Chondrocyte (in vitro differentiated cells): Measurements from ENCODE around the gene ASXL1. TPM values are rescaled to one million over a fixed set of nuclear protein-coding genes. Genes with fewer than 3 reads are reported as not detected.
"Not testable (repeated sequence)": the region's sequence is repeated elsewhere in the genome, so short reads cannot be mapped to it uniquely, and the experiment has no call there.

Source experiments
- DNase-seq: peaks from one replicate; pipeline ENCODE4 v3.0.0; 2021; ENCODE audit warnings: mixed read lengths, low spot score
- H3K27ac Mint-ChIP-seq: one replicate; pipeline ENCODE4 v1.8.0; 2021; ENCODE audit warnings: mild to moderate bottlenecking, moderate library complexity, mixed read lengths; ENCODE audit not compliant: unreplicated experiment
- H3K27me3 Mint-ChIP-seq: 2 replicates; pipeline ENCODE4 v1.8.0; 2021; ENCODE audit warnings: low read depth, mixed read lengths
- H3K36me3 Mint-ChIP-seq: 2 replicates; pipeline ENCODE4 v1.8.0; 2021; ENCODE audit warnings: low read depth, mixed read lengths
- H3K4me1 Mint-ChIP-seq: 2 replicates; pipeline ENCODE4 v1.8.0; 2021; ENCODE audit warnings: low read depth, mild to moderate bottlenecking, mixed read lengths
- H3K4me3 Mint-ChIP-seq: one replicate; pipeline ENCODE4 v1.8.0; 2021; ENCODE audit warnings: mild to moderate bottlenecking, moderate library complexity, mixed read lengths; ENCODE audit not compliant: unreplicated experiment
- H3K9me3 Mint-ChIP-seq: 2 replicates; pipeline ENCODE4 v1.8.0; 2021; ENCODE audit warnings: low read depth, mixed read lengths
- total RNA-seq: library from RNA; stranded (reverse); gene quantifications from 3 replicates; pipeline ENCODE4 v1.2.1, GENCODE V29; 2021
- TF ChIP-seq, protein P1 (sequence below): fragments of 200-600 bp; sonication (generic); IDR thresholded peaks from 2 replicates; pipeline ENCODE4 v1.5.0; 2021; ENCODE audit warnings: antibody characterized with exemption, mild to moderate bottlenecking, moderate library complexity

The ASXL1 gene
- total RNA-seq, 1 donor from 2014 or later = 92.6 TPM

DNA sequence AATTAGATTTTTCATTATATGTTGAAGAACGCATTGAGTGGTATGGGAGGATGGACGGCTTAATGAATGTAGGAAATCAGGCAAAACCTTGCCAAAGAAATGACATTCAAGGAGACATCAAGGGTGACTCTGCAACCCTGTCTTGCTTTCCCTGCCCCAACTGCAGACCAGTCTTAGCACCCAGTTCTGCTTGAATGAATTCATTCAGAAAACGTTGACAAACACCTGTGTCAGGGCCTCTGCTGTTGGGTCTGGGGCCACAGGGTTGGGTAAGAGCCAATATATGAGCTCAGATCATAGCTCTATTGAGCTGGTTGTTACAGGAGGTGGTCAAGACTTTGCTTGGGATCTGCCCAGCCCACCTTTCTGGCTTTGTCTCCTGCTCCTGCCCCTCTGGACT is 7.7 kb upstream of the ASXL1 start:
- no peaks in the 10 kb centered on the region for H3K9me3 Mint-ChIP-seq
- H3K4me3 Mint-ChIP-seq = no peak overlapping the region
- H3K36me3 Mint-ChIP-seq = peaks cover 2% of the 10 kb centered on the region
- peaks cover 14% of the 10 kb centered on the region for H3K4me1 Mint-ChIP-seq
- TF ChIP-seq, protein P1, sequence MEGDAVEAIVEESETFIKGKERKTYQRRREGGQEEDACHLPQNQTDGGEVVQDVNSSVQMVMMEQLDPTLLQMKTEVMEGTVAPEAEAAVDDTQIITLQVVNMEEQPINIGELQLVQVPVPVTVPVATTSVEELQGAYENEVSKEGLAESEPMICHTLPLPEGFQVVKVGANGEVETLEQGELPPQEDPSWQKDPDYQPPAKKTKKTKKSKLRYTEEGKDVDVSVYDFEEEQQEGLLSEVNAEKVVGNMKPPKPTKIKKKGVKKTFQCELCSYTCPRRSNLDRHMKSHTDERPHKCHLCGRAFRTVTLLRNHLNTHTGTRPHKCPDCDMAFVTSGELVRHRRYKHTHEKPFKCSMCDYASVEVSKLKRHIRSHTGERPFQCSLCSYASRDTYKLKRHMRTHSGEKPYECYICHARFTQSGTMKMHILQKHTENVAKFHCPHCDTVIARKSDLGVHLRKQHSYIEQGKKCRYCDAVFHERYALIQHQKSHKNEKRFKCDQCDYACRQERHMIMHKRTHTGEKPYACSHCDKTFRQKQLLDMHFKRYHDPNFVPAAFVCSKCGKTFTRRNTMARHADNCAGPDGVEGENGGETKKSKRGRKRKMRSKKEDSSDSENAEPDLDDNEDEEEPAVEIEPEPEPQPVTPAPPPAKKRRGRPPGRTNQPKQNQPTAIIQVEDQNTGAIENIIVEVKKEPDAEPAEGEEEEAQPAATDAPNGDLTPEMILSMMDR = no peak
- no peak overlapping the region for H3K27ac Mint-ChIP-seq
- DNase-seq = no peak
- H3K27me3 Mint-ChIP-seq = no peaks in the 10 kb centered on the region

DNA sequence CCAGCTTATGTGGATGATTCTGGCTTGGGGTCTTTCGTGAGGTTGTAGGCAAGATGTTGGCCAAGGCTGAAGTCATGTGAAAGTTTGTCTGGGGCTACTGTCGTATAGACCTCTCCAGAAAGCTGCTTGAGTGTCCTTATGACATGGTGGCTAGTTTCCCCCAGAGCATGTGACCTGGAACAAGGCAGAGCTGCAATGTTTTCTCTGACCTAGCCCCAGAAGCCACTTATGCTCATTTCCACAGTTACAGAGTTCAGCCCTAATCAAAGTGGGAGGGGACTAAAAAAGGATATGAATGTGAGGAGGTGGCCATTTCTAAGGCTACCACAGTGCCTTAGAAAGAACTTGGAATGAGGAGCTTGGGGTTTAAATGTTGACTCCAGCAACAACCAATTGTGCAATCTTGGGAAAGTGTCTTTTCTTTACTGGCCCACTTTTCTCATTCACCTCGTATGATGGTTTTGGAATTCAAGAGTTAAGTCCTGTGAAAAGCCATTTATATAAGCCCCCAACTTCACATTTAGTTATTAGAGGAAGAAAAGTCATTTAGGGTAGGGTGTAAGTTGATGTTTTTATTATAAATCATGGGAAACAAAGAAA is 5.9 kb upstream of the ASXL1 start:
- H3K4me1 Mint-ChIP-seq = peaks cover 29% of the 10 kb centered on the region
- TF ChIP-seq, protein P1 = no peak
- no peak for DNase-seq
- no peak overlapping the region for H3K27ac Mint-ChIP-seq
- peaks cover 2% of the 10 kb centered on the region for H3K36me3 Mint-ChIP-seq
- H3K27me3 Mint-ChIP-seq = no peaks in the 10 kb centered on the region
- H3K9me3 Mint-ChIP-seq = peaks cover 3% of the 10 kb centered on the region
- no peak overlapping the region for H3K4me3 Mint-ChIP-seq

DNA sequence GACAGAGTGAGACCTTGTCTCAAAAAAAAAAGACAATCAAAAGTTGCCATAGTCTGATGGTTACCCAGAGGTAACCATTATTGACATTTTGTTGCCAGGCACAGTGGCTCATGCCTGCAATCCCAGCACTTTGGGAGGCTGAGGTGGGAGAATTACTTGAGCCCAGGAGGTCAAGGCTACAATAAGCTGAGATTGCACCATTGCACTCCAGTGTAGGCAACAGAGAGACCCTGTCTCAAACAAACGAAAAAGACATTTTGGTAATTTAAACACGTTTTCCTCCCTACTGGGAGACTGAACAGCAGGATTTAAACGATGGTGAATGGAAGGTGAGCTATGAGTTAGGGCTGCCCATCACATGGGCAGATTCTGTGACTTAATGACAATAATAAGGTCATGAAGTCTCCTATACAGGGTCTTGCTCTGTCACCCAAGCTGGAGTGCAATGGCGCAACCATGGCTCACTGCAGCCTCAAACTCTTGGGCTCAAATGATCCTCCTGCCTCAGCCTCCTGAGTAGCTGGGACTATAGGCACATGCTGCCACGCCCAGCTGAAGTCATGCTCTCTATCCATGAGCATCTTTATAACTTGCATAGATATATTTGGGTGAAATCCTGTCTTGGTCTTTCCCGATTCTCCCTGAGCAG is 4.2 kb upstream of the ASXL1 start:
- Mint-ChIP-seq H3K9me3 (peaks cover 3% of the 10 kb centered on the region), H3K4me1 (peaks cover 34% of the 10 kb centered on the region), H3K36me3 (peaks cover 2% of the 10 kb centered on the region), H3K27me3 (no peaks in the 10 kb centered on the region), H3K4me3 (no peak overlapping the region), H3K27ac (peak overlapping the region; percentile 14)
- TF ChIP-seq, protein P1 = no peak
- no peak for DNase-seq

DNA sequence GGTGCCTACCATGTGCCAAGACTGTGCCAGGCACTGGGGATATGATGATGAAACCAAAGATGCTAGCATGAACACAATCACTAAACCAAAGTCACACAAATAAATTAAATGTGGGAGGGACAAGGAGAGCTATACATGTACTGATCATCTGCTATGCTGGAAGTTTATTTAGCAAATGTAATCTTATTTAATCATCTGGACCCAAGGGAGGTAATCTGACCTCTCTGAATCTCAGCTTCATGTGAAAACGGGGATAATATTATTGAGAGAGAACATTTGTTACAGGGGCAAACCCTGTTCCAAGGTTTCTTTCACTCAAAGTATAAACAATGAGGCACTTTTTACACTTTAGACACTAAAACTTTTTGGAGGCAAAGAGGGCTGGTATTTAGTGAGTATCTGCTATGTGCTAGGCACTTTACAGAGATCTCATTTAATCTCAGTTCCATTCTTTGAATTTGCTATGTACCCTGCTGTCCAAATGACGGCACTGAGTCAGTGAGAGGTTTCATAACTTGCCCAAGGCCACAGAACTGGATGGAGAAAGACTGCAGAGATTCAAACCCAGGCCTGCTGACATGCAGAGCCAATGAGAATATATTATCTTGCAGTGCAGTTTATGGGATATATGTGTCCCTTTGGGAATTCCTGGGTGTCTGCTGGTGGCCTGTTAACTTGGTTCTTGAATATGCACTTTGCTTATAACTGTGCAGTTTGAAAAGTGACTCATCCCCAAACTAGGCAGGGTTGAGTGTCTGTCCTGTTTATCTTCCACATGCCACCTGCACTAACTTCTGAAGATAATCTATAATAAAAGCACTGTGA is 3.3 kb upstream of the ASXL1 start:
- Mint-ChIP-seq H3K27ac (peak overlapping the region; percentile 75), H3K4me3 (no peak overlapping the region), H3K27me3 (no peaks in the 10 kb centered on the region), H3K9me3 (peaks cover 3% of the 10 kb centered on the region), H3K36me3 (no peaks in the 10 kb centered on the region), H3K4me1 (peaks cover 40% of the 10 kb centered on the region)
- TF ChIP-seq, protein P1 = no peak
- no peak for DNase-seq

DNA sequence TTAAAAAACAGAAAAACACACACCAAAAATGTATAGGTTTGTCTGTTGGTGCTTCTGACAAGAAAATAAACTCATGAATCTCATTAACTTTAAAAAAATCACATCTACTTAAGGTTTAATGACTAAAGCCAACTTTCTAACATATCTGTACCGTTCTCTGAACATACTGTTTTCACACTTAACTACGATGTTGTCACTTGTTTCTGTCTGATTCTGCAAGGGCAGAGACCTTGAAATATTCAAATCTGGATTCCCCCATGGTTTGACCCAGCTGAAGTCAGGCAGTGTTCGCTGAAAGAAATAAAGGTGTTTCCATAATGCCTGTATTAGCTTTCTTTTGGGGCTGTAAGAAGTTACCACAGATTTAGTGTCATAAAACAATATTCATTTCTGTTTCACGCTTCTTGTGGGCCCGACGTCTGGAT is 2.7 kb upstream of the ASXL1 start:
- Mint-ChIP-seq H3K36me3 (no peaks in the 10 kb centered on the region), H3K4me1 (peaks cover 46% of the 10 kb centered on the region), H3K4me3 (no peak overlapping the region), H3K9me3 (peaks cover 3% of the 10 kb centered on the region), H3K27ac (peak overlapping the region; percentile 75), H3K27me3 (no peaks in the 10 kb centered on the region)
- TF ChIP-seq, protein P1 = no peak
- no peak for DNase-seq

DNA sequence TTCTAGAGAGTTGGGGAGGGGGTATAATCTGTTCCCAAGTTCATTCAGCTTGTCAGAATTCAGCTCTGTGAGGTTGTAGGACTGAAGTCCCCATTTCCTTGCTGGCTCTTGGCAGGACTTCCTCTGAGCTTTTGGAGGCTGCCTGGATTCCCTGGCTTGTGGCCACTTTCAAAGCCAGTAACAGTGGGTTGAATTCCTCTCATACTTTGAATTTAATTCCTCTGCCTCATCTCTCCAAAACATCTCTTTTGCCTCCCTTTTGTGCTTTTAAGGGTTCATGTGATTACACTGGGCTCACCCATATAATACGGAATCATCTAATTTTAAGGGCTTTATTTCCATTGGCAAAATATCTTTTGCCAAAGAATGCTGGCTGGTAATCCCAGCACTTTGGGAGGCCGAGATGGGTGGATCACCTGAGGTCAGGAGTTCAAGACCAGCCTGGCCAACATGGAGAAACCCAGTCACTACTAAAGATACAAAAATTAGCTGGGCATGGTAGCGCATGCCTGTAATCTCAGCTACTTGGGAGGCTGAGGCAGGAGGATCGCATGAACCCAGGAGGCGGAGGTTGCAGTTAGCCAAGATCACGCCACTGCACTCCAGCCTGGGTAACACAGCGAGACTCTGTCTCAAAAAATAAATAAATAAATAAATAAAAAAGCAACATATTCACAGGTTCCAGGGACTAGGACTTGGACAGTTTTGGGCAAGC is 2.1 kb upstream of the ASXL1 start:
- Mint-ChIP-seq H3K4me1 (peaks cover 53% of the 10 kb centered on the region), H3K27ac (peak overlapping the region; percentile 75)
- not testable (repeated sequence) for H3K4me3 Mint-ChIP-seq, H3K36me3 Mint-ChIP-seq, H3K9me3 Mint-ChIP-seq, H3K27me3 Mint-ChIP-seq, DNase-seq
